HEK293 (cell line): Measurements from ENCODE around the gene TMEM86A.
A peak's percentile ranks its signal among the peaks of the same experiment; 100 is the strongest.

Experiments
- GFI1B ChIP-seq: fragments of 450-650 bp; formaldehyde crosslinking; IDR thresholded peaks from 2 replicates; pipeline ENCODE4 v1.5.1; 2016; ENCODE audit warnings: missing biosample characterization, missing genetic modification characterization
- GLI2 ChIP-seq: fragments of 450-650 bp; formaldehyde crosslinking; IDR thresholded peaks from 2 replicates; pipeline ENCODE4; 2017; ENCODE audit warnings: missing biosample characterization, missing genetic modification characterization, low read depth, borderline replicate concordance
- GLIS1 ChIP-seq: fragments of 450-650 bp; formaldehyde crosslinking; IDR thresholded peaks from 2 replicates; pipeline ENCODE4 v1.5.1; 2016; ENCODE audit warnings: missing biosample characterization, missing genetic modification characterization
- GLIS2 ChIP-seq: fragments of 450-650 bp; formaldehyde crosslinking; IDR thresholded peaks from 2 replicates; pipeline ENCODE4 v1.5.1; 2016; ENCODE audit warnings: missing biosample characterization, missing genetic modification characterization
- HOXD13 ChIP-seq: sonication (generic); formaldehyde crosslinking; IDR thresholded peaks from 2 replicates; pipeline ENCODE4 v1.8.0; 2022; ENCODE audit warnings: missing genetic modification reagents, borderline replicate concordance
- IKZF3 ChIP-seq: fragments of 450-650 bp; IDR thresholded peaks from 2 replicates; pipeline ENCODE4 v1.5.0; 2018; ENCODE audit warnings: missing biosample characterization, mild to moderate bottlenecking, missing genetic modification characterization, moderate library complexity
- KLF16 ChIP-seq: fragments of 450-650 bp; formaldehyde crosslinking; IDR thresholded peaks from 2 replicates; pipeline ENCODE4 v1.5.1; 2017; ENCODE audit warnings: missing biosample characterization, missing genetic modification characterization
- SCRT2 ChIP-seq: fragments of 450-650 bp; formaldehyde crosslinking; IDR thresholded peaks from 2 replicates; pipeline ENCODE4 v1.5.1; 2016; ENCODE audit warnings: missing biosample characterization, missing genetic modification characterization
- SP7 ChIP-seq: fragments of 450-650 bp; formaldehyde crosslinking; IDR thresholded peaks from 2 replicates; pipeline ENCODE4 v1.5.1; 2016; ENCODE audit warnings: missing biosample characterization, missing genetic modification characterization
- WT1 ChIP-seq: fragments of 450-650 bp; formaldehyde crosslinking; IDR thresholded peaks from 2 replicates; pipeline ENCODE4 v1.5.1; 2016; ENCODE audit warnings: missing biosample characterization, missing genetic modification characterization
- ZFHX2 ChIP-seq: fragments of 450-650 bp; formaldehyde crosslinking; conservative IDR thresholded peaks from 2 replicates; pipeline ENCODE4 v1.5.1; 2016; ENCODE audit warnings: missing biosample characterization, missing genetic modification characterization
- ZFP41 ChIP-seq: fragments of 450-650 bp; formaldehyde crosslinking; IDR thresholded peaks from 2 replicates; pipeline ENCODE4 v1.5.1; 2016; ENCODE audit warnings: missing biosample characterization, missing genetic modification characterization, borderline replicate concordance
- ZFP69B ChIP-seq: fragments of 450-650 bp; formaldehyde crosslinking; IDR thresholded peaks from 2 replicates; pipeline ENCODE4 v1.5.1; 2016; ENCODE audit warnings: missing biosample characterization, missing genetic modification characterization
- ZNF169 ChIP-seq: fragments of 450-650 bp; formaldehyde crosslinking; IDR thresholded peaks from 2 replicates; pipeline ENCODE4 v1.5.1; 2016; ENCODE audit warnings: missing biosample characterization, missing genetic modification characterization
- ZNF211 ChIP-seq: fragments of 450-650 bp; formaldehyde crosslinking; IDR thresholded peaks from 2 replicates; pipeline ENCODE4 v1.5.1; 2016; ENCODE audit warnings: low read depth, missing biosample characterization, missing genetic modification characterization
- ZNF239 ChIP-seq: fragments of 450-650 bp; formaldehyde crosslinking; IDR thresholded peaks from 2 replicates; pipeline ENCODE4 v1.5.1; 2016; ENCODE audit warnings: missing biosample characterization, missing genetic modification characterization
- ZNF274 ChIP-seq, 2 experiments: fragments of 200-500 bp in 1 of 2; fragments of 450-650 bp in 1 of 2; sonication (Bioruptor generic) in 1 of 2; formaldehyde crosslinking in 1 of 2; IDR thresholded peaks; 2 replicates each; pipeline versions ENCODE4 v1.5.1 to v1.6.1; 2014 to 2016; ENCODE audit warnings: borderline replicate concordance in 1 of 2, inconsistent platforms in 1 of 2, low read length in 1 of 2, missing biosample characterization in 1 of 2, missing genetic modification characterization in 1 of 2
- ZNF335 ChIP-seq: fragments of 450-650 bp; formaldehyde crosslinking; conservative IDR thresholded peaks from 2 replicates; pipeline ENCODE4 v1.5.1; 2016; ENCODE audit warnings: missing biosample characterization, missing genetic modification characterization
- ZNF341 ChIP-seq: fragments of 450-650 bp; formaldehyde crosslinking; IDR thresholded peaks from 2 replicates; pipeline ENCODE4; 2016; ENCODE audit warnings: low read depth, missing biosample characterization, missing genetic modification characterization
- ZNF350 ChIP-seq: fragments of 450-650 bp; formaldehyde crosslinking; IDR thresholded peaks from 2 replicates; pipeline ENCODE4 v1.5.0; 2017; ENCODE audit warnings: missing biosample characterization, mild to moderate bottlenecking, missing genetic modification characterization
- ZNF366 ChIP-seq: fragments of 450-650 bp; formaldehyde crosslinking; conservative IDR thresholded peaks from 2 replicates; pipeline ENCODE4 v1.5.1; 2016; ENCODE audit warnings: missing biosample characterization, missing genetic modification characterization
- ZNF37A ChIP-seq: fragments of 450-650 bp; IDR thresholded peaks from 2 replicates; pipeline ENCODE4 v1.5.1; 2018; ENCODE audit warnings: missing biosample characterization, missing genetic modification characterization
- ZNF423 ChIP-seq: fragments of 450-650 bp; formaldehyde crosslinking; IDR thresholded peaks from 2 replicates; pipeline ENCODE4 v1.5.1; 2016; ENCODE audit warnings: missing biosample characterization, missing genetic modification characterization
- ZNF514 ChIP-seq: fragments of 450-650 bp; formaldehyde crosslinking; IDR thresholded peaks from 2 replicates; pipeline ENCODE4 v1.5.1; 2016; ENCODE audit warnings: missing biosample characterization, missing genetic modification characterization
- ZNF555 ChIP-seq: fragments of 450-650 bp; formaldehyde crosslinking; conservative IDR thresholded peaks from 2 replicates; pipeline ENCODE4 v1.5.1; 2017; ENCODE audit warnings: missing biosample characterization, mild to moderate bottlenecking, missing genetic modification characterization, inconsistent platforms
- ZNF621 ChIP-seq: fragments of 450-650 bp; formaldehyde crosslinking; IDR thresholded peaks from 2 replicates; pipeline ENCODE4 v1.5.1; 2017; ENCODE audit warnings: missing biosample characterization, missing genetic modification characterization
- ZNF660 ChIP-seq: fragments of 450-650 bp; IDR thresholded peaks from 2 replicates; pipeline ENCODE4 v1.5.1; 2018; ENCODE audit warnings: missing biosample characterization, mild to moderate bottlenecking, missing genetic modification characterization
- ZNF664 ChIP-seq: fragments of 450-650 bp; formaldehyde crosslinking; IDR thresholded peaks from 2 replicates; pipeline ENCODE4 v1.5.1; 2016; ENCODE audit warnings: missing biosample characterization, missing genetic modification characterization
- ZNF777 ChIP-seq: fragments of 450-650 bp; formaldehyde crosslinking; IDR thresholded peaks from 2 replicates; pipeline ENCODE4 v1.5.1; 2017; ENCODE audit warnings: missing biosample characterization, missing genetic modification characterization, borderline replicate concordance
- ZNF785 ChIP-seq: fragments of 450-650 bp; formaldehyde crosslinking; IDR thresholded peaks from 2 replicates; pipeline ENCODE4 v1.5.1; 2016; ENCODE audit warnings: missing biosample characterization, missing genetic modification characterization
- ZNF830 ChIP-seq: fragments of 450-650 bp; IDR thresholded peaks from 2 replicates; pipeline ENCODE4 v1.5.0; 2018; ENCODE audit warnings: missing biosample characterization, missing genetic modification characterization, low read depth, mild to moderate bottlenecking, moderate library complexity
- ZSCAN5A ChIP-seq: fragments of 450-650 bp; formaldehyde crosslinking; IDR thresholded peaks from 2 replicates; pipeline ENCODE4 v1.5.1; 2016; ENCODE audit warnings: missing biosample characterization, missing genetic modification characterization
- TF ChIP-seq, protein P1 (sequence below): fragments of 450-650 bp; formaldehyde crosslinking; IDR thresholded peaks from 2 replicates; pipeline ENCODE4 v1.5.1; 2017; ENCODE audit warnings: missing biosample characterization, missing genetic modification characterization
- TF ChIP-seq, protein P2 (sequence below): fragments of 450-650 bp; formaldehyde crosslinking; IDR thresholded peaks from 2 replicates; pipeline ENCODE4 v1.5.1; 2016; ENCODE audit warnings: missing biosample characterization, missing genetic modification characterization
- TF ChIP-seq, protein P3 (sequence below): fragments of 450-650 bp; formaldehyde crosslinking; IDR thresholded peaks from 2 replicates; pipeline ENCODE4 v1.5.1; 2016; ENCODE audit warnings: missing biosample characterization, missing genetic modification characterization
- TF ChIP-seq, protein P4 (sequence below): fragments of 450-650 bp; formaldehyde crosslinking; IDR thresholded peaks from 2 replicates; pipeline ENCODE4 v1.5.1; 2017; ENCODE audit warnings: missing biosample characterization, mild to moderate bottlenecking, missing genetic modification characterization, moderate library complexity

TMEM86A gene

DNA sequence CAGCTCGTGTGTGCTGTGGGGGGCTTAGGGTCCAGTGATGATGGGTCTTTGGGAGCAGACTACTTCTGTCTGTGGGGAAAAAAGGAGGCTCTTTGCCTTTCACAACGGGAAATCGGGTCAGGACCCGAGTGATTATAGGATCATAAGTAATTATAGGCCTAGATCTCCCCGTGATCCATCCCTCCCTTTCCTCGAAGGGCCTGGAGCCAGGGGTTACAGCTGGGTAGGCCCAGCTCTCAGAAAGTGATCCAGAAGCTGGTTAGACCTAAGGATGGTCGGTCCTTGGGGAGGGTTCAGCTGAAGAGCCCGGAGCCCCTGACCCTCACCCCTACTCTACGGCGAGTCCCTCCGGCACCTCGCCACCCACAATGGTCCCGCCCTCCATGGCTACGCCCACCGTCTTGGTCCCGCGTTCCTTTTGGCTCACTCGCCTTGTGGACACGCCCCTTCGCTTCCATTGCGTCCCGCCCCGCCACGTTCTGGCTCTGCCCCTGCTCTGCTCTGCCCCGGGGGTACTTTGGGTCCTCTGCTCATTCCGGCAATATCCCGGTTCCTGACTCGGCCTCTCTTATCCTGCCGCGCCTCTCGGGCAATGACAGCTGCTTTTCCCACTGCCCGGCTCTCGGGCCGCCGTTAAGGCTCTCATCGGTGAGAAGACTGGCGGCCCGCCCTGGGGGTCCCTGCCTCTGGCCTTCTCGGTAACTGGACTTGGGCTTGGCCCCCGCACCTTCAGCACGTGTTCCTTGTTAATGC lies 22.4 kb downstream of the TMEM86A start (continued):
- TF ChIP-seq ZNF660 (tag by site-specific recombination) = no peak
- TF ChIP-seq GLIS2 (tag by site-specific recombination) = 0 out of 2 replicates have a peak, but pooled peaks have one; percentile 39
- no peak for TF ChIP-seq GFI1B (tag by site-specific recombination)
- TF ChIP-seq, protein P1, sequence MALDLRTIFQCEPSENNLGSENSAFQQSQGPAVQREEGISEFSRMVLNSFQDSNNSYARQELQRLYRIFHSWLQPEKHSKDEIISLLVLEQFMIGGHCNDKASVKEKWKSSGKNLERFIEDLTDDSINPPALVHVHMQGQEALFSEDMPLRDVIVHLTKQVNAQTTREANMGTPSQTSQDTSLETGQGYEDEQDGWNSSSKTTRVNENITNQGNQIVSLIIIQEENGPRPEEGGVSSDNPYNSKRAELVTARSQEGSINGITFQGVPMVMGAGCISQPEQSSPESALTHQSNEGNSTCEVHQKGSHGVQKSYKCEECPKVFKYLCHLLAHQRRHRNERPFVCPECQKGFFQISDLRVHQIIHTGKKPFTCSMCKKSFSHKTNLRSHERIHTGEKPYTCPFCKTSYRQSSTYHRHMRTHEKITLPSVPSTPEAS (tag by site-specific recombination) = no peak
- TF ChIP-seq ZNF169 = no peak
- TF ChIP-seq, protein P2, sequence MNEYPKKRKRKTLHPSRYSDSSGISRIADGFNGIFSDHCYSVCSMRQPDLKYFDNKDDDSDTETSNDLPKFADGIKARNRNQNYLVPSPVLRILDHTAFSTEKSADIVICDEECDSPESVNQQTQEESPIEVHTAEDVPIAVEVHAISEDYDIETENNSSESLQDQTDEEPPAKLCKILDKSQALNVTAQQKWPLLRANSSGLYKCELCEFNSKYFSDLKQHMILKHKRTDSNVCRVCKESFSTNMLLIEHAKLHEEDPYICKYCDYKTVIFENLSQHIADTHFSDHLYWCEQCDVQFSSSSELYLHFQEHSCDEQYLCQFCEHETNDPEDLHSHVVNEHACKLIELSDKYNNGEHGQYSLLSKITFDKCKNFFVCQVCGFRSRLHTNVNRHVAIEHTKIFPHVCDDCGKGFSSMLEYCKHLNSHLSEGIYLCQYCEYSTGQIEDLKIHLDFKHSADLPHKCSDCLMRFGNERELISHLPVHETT = no peak
- no peak for TF ChIP-seq GLI2 (tag by site-specific recombination)
- TF ChIP-seq ZNF341 (tag by site-specific recombination) = no peak
- TF ChIP-seq ZFHX2 (tag by site-specific recombination) = peak; percentile 51; the same call in 1 of the 2 replicates
- TF ChIP-seq HOXD13 (CRISPR knock-in tag) = no peak
- TF ChIP-seq GLIS1 (tag by site-specific recombination) = 0 out of 2 replicates have a peak, but pooled peaks have one; percentile 25
- TF ChIP-seq ZNF37A (tag by site-specific recombination) = no peak
- TF ChIP-seq ZNF239 = no peak
- no peak for TF ChIP-seq ZNF350 (tag by site-specific recombination)
- TF ChIP-seq ZNF211 (tag by site-specific recombination) = no peak
- TF ChIP-seq, protein P3, sequence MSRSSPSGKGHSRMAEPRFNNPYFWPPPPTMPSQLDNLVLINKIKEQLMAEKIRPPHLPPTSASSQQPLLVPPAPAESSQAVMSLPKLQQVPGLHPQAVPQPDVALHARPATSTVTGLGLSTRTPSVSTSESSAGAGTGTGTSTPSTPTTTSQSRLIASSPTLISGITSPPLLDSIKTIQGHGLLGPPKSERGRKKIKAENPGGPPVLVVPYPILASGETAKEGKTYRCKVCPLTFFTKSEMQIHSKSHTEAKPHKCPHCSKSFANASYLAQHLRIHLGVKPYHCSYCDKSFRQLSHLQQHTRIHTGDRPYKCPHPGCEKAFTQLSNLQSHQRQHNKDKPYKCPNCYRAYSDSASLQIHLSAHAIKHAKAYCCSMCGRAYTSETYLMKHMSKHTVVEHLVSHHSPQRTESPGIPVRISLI = no peak
- TF ChIP-seq ZNF621 (tag by site-specific recombination) = no peak
- no peak for TF ChIP-seq ZNF664 (tag by site-specific recombination)
- TF ChIP-seq, protein P4, sequence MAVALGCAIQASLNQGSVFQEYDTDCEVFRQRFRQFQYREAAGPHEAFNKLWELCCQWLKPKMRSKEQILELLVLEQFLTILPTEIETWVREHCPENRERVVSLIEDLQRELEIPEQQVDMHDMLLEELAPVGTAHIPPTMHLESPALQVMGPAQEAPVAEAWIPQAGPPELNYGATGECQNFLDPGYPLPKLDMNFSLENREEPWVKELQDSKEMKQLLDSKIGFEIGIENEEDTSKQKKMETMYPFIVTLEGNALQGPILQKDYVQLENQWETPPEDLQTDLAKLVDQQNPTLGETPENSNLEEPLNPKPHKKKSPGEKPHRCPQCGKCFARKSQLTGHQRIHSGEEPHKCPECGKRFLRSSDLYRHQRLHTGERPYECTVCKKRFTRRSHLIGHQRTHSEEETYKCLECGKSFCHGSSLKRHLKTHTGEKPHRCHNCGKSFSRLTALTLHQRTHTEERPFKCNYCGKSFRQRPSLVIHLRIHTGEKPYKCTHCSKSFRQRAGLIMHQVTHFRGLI (tag by site-specific recombination) = no peak
- TF ChIP-seq SCRT2 = no peak
- TF ChIP-seq ZFP41 (tag by site-specific recombination) = no peak
- TF ChIP-seq ZNF335 = peak; percentile 55; the same call in 1 of the 2 replicates
- no peak for TF ChIP-seq KLF16
- no peak for TF ChIP-seq ZNF274 (IDR thresholded peaks at IDR 0.05; ENCODE audit: low read length)
- TF ChIP-seq ZNF274 (tag by site-specific recombination; IDR thresholded peaks at IDR 0.05; ENCODE audit: borderline replicate concordance) = no peak
- TF ChIP-seq ZSCAN5A (tag by site-specific recombination) = no peak
- no peak for TF ChIP-seq ZNF777 (tag by site-specific recombination)
- TF ChIP-seq IKZF3 = no peak
- no peak for TF ChIP-seq ZNF514 (tag by site-specific recombination)
- TF ChIP-seq ZFP69B (tag by site-specific recombination) = no peak
- TF ChIP-seq ZNF366 (tag by site-specific recombination) = no peak
- no peak for TF ChIP-seq WT1
- TF ChIP-seq ZNF423 (tag by site-specific recombination) = no peak
- no peak for TF ChIP-seq ZNF785 (tag by site-specific recombination)
- peak; percentile 57 for TF ChIP-seq SP7 (tag by site-specific recombination)
- TF ChIP-seq ZNF830 (tag by site-specific recombination) = no peak
- no peak for TF ChIP-seq ZNF555 (tag by site-specific recombination)
